ENCODE results near the gene IP6K3.
A peak's percentile ranks its signal among the peaks of the same experiment; 100 is the strongest.

IP6K3 gene

DNA sequence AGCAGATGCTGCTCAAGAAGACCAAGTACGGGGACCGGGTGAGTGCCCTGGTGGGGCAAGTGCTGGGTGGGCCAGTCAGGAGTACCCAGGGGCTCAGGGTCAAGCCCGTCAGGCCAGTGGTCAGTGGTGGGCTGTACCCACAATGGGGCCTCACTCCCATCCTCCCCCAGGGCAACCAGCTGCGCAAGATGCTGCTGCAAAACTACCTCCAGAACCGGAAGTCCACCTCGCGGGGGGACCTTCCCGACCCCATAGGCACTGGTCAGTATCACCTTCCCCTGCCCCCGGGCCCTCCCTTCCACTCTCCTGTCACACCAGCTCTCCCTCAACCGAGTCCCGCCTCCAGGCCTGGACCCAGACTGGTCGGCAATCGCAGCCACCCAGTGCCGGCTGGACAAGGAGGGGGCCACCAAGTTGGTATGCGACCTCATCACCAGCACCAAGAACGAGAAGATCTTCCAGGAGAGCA lies 62.2 kb downstream of the IP6K3 start:
- Mint-ChIP-seq H3K27ac (no peak overlapping the region), H3K9me3 (no peaks in the 10 kb centered on the region), H3K4me3 (no peak overlapping the region), H3K27me3 (no peaks in the 10 kb centered on the region), H3K36me3 (ENCODE audit: low read depth) (peaks cover 45% of the 10 kb centered on the region), H3K4me1 (ENCODE audit: low read depth) (peaks cover 14% of the 10 kb centered on the region)

DNA sequence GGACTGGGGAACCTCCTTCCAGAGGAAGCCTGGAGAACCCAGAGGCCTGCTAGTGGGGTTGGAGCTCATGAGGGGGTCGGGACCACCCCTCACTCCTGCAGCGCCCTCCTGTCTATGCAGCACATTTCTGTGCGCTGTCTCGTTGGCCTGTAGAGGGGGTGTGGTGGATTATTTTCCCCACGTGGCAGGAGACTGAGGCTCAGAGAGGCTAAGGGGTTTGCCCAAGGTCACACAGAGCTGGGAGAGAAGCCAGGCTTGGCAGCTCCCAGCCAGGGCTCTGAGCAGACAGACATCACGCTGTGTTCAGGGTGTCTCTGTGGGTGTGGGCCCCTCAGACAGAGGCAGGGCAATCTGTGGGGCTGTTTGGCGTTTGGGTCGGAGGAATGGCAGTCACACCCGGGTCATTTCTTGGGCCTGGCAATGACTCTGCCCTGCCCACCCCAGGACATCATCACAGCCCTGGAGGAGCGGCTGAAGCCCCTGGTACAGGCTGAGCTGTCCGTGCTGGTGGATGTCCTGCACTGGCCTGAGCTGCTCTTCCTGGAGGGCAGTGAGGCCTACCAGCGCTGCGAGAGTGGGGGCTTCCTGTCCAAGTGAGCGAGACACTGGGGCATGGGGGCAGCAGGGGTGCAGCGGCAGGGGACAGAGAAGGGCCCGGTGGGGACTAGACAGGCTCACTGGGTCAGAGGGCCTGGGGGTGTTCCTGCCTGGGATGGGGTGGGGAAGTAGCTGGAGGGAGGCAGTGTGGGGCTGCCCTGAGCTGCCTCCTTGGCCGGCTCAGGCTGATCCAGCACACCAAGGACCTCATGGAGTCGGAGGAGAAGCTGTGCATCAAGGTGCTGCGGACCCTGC lies 62.9 kb downstream of the IP6K3 start:
- Mint-ChIP-seq H3K36me3 (ENCODE audit: low read depth) (peaks cover 44% of the 10 kb centered on the region), H3K4me1 (ENCODE audit: low read depth) (peaks cover 14% of the 10 kb centered on the region), H3K4me3 (no peak overlapping the region), H3K27ac (peak overlapping the region; percentile 68), H3K27me3 (no peaks in the 10 kb centered on the region), H3K9me3 (no peaks in the 10 kb centered on the region)

DNA sequence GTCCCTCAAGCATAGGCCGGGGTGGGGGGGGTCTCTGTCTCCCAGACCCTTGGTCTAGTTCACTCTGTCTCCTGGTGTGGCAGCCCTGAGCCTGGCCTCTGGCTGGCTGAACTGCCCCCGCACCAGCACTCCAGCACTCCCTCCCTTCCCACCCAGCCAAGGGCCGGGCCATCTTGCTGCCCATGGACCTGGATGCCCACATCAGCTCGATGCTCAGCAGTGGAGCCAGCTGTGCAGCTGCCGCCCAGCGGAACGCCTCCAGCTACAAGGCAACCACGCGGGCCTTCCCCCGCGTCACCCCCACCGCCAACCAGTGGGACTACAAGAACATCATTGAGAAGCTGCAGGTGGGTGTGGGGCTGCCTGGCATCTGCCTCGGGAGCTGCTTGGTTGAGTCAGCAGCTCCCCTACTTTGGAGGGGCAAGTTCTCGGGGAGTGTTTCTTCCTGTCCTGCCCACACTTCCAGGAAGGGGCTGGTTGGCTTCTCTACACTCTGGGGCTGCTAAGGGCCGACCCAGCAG lies 63.6 kb downstream of the IP6K3 start:
- no peaks in the 10 kb centered on the region for H3K27me3 Mint-ChIP-seq
- H3K27ac Mint-ChIP-seq: peak overlapping the region; percentile 68
- H3K9me3 Mint-ChIP-seq: no peaks in the 10 kb centered on the region
- no peak overlapping the region for H3K4me3 Mint-ChIP-seq
- H3K36me3 Mint-ChIP-seq (ENCODE audit: low read depth): peaks cover 48% of the 10 kb centered on the region
- H3K4me1 Mint-ChIP-seq (ENCODE audit: low read depth): peaks cover 14% of the 10 kb centered on the region

DNA sequence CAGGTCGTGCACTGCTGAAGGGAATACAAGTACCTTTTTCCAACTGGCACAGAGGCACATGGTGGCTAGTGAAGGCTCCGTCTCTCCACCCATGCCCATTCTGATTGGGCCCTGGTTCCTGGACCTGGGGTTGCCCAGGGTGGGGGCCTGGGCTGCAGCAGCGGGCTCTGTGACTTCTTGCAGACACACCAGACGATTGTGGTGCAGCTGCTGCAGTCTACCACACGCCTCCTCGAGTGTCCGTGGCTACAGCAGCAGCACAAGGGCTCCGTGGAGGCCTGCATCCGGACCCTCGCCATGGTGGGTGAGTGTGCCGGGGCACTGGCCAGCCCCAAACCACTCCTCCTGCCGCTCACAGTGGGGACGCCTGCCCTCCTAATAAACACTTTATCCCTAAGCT lies 64.4 kb downstream of the IP6K3 start:
- no peaks in the 10 kb centered on the region for H3K9me3 Mint-ChIP-seq
- peaks cover 14% of the 10 kb centered on the region for H3K4me1 Mint-ChIP-seq (ENCODE audit: low read depth)
- H3K27me3 Mint-ChIP-seq: no peaks in the 10 kb centered on the region
- H3K36me3 Mint-ChIP-seq (ENCODE audit: low read depth): peaks cover 55% of the 10 kb centered on the region
- no peak overlapping the region for H3K4me3 Mint-ChIP-seq
- H3K27ac Mint-ChIP-seq: peak overlapping the region; percentile 13

DNA sequence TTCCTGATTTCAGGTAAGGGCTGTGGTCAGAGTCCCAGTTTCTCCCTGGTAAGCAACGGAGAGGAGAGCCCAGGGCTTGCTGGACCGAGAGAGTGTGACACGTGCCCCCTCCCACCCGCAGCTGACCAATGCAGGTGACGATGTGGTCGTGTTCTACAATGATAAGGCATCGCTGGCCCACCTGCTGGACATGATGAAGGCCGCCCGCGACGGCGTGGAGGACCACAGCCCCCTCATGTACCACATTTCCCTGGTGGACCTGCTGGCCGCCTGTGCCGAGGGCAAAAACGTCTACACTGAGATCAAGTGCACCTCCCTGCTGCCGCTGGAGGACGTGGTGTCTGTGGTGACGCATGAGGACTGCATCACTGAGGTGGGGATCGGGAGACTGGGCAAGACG lies 66.9 kb downstream of the IP6K3 start:
- H3K36me3 Mint-ChIP-seq (ENCODE audit: low read depth): peaks cover 57% of the 10 kb centered on the region
- no peak overlapping the region for H3K4me3 Mint-ChIP-seq
- no peak overlapping the region for H3K27ac Mint-ChIP-seq
- peaks cover 14% of the 10 kb centered on the region for H3K4me1 Mint-ChIP-seq (ENCODE audit: low read depth)
- H3K27me3 Mint-ChIP-seq: no peaks in the 10 kb centered on the region
- no peaks in the 10 kb centered on the region for H3K9me3 Mint-ChIP-seq

DNA sequence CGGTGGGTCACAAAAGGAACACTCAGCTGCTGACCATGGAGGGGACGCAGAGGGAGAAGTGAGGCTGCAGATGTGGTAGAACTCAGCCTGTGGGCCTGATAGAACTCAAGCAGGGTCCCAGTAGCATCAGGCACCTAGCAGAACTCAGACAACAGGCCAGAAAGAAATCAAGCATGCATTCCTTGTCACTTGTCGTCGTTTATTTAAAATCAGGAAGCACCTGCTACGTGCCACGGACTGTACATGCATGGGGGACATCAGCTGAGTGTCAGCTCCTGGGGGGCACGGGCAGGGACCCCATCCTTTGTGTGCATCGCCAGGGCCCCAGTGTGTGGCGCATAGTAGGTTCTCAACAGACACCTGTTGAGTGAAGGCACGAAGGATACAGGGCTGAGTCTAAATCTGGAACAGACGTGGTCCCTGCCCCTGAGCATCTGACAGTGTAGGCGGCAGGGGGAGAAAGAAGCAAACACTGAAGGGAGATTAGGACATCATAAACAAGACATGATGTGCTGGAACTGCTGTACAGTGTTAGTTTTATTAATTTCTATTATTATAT lies 67.7 kb downstream of the IP6K3 start:
- H3K27ac Mint-ChIP-seq: no peak overlapping the region
- H3K36me3 Mint-ChIP-seq (ENCODE audit: low read depth): peaks cover 63% of the 10 kb centered on the region
- peaks cover 14% of the 10 kb centered on the region for H3K4me1 Mint-ChIP-seq (ENCODE audit: low read depth)
- H3K27me3 Mint-ChIP-seq: no peaks in the 10 kb centered on the region
- H3K4me3 Mint-ChIP-seq: no peak overlapping the region
- no peaks in the 10 kb centered on the region for H3K9me3 Mint-ChIP-seq

DNA sequence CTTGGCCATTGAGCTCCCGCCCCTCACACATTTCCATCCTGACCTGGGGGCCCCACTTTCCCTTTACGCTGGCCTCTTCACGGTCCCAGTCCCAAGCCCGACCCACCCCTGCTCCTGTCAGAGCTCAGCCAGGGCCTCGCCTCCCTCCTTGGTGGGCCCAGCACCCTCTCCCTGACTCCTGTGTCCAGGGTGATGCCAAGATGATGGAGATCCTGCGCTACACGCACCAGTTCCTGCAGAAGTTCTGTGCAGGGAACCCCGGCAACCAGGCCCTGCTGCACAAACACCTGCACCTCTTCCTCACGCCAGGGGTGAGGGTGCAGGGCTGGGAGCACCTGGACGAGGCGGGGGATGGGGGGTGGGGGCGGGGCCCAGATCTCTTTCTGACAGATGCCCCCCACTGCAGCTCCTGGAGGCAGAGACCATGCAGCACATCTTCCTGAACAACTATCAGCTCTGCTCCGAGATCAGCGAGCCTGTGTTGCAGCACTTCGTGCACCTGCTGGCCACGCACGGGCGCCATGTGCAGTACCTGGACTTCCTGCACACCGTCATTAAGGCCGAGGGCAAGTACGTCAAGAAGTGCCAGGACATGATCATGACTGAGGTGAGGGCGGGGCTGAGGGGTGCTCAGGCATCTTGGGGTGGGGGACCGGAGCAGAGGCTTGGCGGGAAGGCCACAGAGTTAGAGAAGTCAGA lies 68.3 kb downstream of the IP6K3 start:
- Mint-ChIP-seq H3K4me1 (ENCODE audit: low read depth) (peaks cover 9% of the 10 kb centered on the region), H3K27me3 (no peaks in the 10 kb centered on the region), H3K9me3 (no peaks in the 10 kb centered on the region), H3K27ac (peak overlapping the region; percentile 69), H3K4me3 (no peak overlapping the region), H3K36me3 (ENCODE audit: low read depth) (peaks cover 61% of the 10 kb centered on the region)

DNA sequence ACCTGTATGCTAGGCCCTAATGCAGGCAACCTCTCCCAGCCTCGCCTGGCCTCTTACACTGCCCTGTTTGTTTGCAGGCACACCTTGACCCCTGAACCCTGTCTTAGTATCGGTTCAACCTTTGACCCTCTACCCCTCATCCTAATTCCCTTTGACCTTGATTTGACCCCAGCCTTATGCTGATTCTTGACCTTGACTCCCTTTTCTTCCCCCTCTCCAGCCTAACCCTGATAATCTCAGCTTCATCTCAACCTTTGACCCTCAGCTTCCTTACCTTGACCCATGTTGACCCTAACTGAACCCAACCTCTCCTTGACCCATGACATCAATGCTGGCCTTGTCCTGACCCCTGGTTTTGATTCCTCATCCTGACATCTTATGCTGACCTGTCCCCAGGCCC lies 69.0 kb downstream of the IP6K3 start:
- Mint-ChIP-seq H3K4me1 (ENCODE audit: low read depth) (peaks cover 2% of the 10 kb centered on the region), H3K4me3 (no peak overlapping the region), H3K27ac (peak overlapping the region; percentile 69), H3K27me3 (no peaks in the 10 kb centered on the region), H3K9me3 (no peaks in the 10 kb centered on the region), H3K36me3 (ENCODE audit: low read depth) (peaks cover 57% of the 10 kb centered on the region)

DNA sequence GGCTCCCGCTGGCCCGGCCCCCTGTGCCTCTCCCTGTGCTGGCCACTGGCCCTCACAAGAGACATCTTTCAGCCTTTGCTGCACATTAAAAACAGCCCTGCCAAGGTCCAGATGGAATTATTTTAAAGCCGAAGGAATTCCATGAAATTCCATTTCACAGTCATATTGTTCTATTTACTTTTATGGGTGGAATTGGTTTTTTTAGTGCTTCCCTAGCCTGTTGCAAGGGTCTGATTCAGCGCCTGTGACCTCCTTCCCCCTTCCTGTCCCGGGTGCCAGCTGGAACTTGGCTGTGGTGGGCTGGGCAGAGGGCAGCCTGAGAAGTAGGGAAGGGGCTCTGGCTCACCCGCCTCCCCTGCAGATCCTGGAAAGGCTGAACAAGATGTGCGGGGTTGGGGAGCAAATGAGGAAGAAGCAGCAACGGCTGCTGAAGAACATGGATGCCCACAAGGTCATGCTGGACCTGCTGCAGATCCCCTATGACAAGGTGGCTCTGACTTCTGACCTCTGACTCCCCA lies 69.5 kb downstream of the IP6K3 start:
- Mint-ChIP-seq H3K27ac (no peak overlapping the region), H3K4me1 (ENCODE audit: low read depth) (no peaks in the 10 kb centered on the region), H3K9me3 (no peaks in the 10 kb centered on the region), H3K27me3 (no peaks in the 10 kb centered on the region), H3K4me3 (no peak overlapping the region), H3K36me3 (ENCODE audit: low read depth) (peaks cover 57% of the 10 kb centered on the region)

DNA sequence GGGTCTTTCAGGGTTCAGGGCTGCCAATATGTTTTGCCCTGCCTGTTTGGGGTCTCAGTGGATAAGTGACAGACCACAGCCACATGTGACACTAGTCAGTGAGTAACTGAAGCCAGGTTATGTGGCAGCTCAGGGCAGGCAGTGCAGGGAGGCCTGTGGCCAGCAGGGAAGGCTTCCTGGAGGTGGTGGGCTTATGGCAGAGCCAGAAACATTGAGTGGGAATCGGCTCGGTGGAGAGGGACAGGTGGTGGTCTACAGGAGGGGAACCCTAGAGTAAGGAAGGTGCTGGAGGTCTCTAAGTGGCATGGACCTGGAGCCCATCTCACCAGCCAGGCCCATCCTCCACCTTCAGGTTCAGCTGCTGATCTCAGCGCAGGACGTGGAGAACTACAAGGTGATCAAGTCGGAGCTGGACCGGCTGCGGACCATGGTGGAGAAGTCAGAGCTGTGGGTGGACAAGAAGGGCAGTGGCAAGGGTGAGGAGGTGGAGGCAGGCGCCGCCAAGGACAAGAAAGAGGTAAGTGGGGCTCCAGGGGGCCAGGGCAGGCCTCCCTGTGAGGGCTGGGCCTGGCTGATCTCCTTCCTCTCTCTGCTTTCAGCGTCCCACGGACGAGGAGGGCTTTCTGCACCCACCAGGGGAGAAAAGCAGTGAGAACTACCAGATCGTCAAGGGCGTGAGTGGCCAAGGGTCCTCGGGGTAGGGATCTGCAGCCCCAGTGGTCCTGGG lies 70.1 kb downstream of the IP6K3 start:
- H3K27ac Mint-ChIP-seq: no peak overlapping the region
- no peaks in the 10 kb centered on the region for H3K27me3 Mint-ChIP-seq
- H3K9me3 Mint-ChIP-seq: no peaks in the 10 kb centered on the region
- peaks cover 61% of the 10 kb centered on the region for H3K36me3 Mint-ChIP-seq (ENCODE audit: low read depth)
- no peak overlapping the region for H3K4me3 Mint-ChIP-seq
- no peaks in the 10 kb centered on the region for H3K4me1 Mint-ChIP-seq (ENCODE audit: low read depth)

DNA sequence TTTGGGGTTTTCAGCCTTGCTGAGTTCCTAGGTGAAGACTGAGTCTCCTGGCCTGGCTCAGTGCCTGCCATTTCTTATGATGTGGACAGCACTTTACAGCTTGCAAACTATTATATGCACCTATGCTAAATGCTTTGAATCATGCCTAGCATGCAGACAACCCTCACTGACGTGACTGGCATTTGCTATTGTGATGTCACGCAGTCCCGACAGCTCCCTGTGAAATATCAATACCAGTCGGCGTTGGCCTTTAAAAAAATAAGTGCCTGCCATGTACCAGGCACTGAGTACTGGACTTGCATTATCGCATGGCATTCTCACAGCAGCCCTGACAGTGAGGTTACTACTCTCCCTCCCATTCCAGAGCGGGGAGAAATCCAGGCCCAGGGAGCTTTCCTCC lies 70.7 kb downstream of the IP6K3 start:
- Mint-ChIP-seq H3K9me3 (no peaks in the 10 kb centered on the region), H3K4me1 (ENCODE audit: low read depth) (no peaks in the 10 kb centered on the region), H3K4me3 (no peak overlapping the region), H3K36me3 (ENCODE audit: low read depth) (peaks cover 58% of the 10 kb centered on the region), H3K27me3 (no peaks in the 10 kb centered on the region), H3K27ac (no peak overlapping the region)

DNA sequence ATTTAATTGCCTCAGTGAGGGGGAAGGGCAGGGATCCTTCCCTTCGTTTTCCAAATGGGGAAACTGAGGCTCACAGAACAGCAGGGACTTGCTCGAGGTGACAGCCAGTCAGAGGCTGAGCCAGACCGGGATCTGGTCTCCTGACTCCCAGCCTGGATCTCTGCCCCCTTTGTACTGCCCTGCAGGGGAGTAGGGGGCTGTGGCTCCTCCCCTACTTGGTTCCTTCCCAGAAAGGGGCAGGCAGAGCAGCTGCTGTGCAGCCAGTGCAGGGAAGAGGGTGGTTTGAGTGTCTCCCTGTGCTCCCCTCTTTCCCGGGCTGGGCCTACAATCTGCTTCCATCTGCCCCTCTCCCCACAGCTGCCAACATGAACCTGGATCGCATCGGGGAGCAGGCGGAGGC lies 72.9 kb downstream of the IP6K3 start:
- Mint-ChIP-seq H3K36me3 (ENCODE audit: low read depth) (peaks cover 58% of the 10 kb centered on the region), H3K9me3 (no peaks in the 10 kb centered on the region), H3K4me1 (ENCODE audit: low read depth) (no peaks in the 10 kb centered on the region), H3K27me3 (no peaks in the 10 kb centered on the region), H3K27ac (no peak overlapping the region), H3K4me3 (no peak overlapping the region)

DNA sequence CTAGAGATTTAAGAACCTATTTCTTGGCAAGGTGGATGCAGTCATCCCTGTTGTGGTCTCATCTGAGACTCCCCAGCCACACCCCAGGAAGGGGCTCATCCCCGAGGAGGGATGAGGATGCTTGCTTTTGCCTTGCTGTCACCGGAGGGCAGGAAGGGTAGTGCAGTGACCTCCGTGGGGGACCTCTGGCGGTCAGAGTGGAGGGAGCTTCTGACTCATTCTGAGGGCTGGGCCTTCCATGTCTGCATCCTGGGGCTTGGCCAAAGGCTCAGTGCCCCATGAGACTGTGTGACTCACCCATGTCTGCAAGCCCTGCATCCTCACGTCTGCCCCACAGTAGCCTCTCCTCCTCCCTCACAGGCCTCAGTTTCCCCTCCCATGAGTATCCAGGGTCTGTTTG lies 73.9 kb downstream of the IP6K3 start:
- H3K9me3 Mint-ChIP-seq: no peaks in the 10 kb centered on the region
- H3K4me3 Mint-ChIP-seq: no peak overlapping the region
- peaks cover 61% of the 10 kb centered on the region for H3K36me3 Mint-ChIP-seq (ENCODE audit: low read depth)
- H3K27me3 Mint-ChIP-seq: no peaks in the 10 kb centered on the region
- no peak overlapping the region for H3K27ac Mint-ChIP-seq
- H3K4me1 Mint-ChIP-seq (ENCODE audit: low read depth): no peaks in the 10 kb centered on the region

DNA sequence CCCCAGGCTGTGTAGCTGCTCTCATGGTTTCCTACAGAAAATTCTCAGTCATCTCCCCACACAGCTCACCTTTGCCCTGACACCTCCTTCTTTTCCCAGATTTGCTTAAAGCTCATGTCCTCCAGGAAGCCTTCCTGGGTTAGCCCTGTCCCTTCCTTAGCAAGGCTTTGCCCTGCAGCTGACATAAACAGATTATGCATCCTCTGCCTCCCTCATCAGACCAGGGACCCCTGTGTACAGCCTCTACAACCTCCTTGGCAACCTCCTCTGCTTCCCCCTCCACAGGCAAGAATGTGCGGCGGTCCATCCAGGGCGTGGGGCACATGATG lies 75.0 kb downstream of the IP6K3 start:
- Mint-ChIP-seq H3K27ac (no peak overlapping the region), H3K9me3 (no peaks in the 10 kb centered on the region), H3K27me3 (no peaks in the 10 kb centered on the region), H3K36me3 (ENCODE audit: low read depth) (peaks cover 54% of the 10 kb centered on the region), H3K4me1 (ENCODE audit: low read depth) (no peaks in the 10 kb centered on the region), H3K4me3 (no peak overlapping the region)
